ENCODE measurements around the gene FRMD3. TPM values are rescaled to one million over a fixed set of nuclear protein-coding genes. Genes with fewer than 3 reads are reported as not detected.
A peak's percentile ranks its signal among the peaks of the same experiment; 100 is the strongest.

The FRMD3 gene
- polyA plus RNA-seq, 1 donor: 15.4 TPM

- DNase-seq: no peak
Observed at GRCh38 chr9:83327750-83328622, 210.2 kb downstream of the FRMD3 start.

DNA sequence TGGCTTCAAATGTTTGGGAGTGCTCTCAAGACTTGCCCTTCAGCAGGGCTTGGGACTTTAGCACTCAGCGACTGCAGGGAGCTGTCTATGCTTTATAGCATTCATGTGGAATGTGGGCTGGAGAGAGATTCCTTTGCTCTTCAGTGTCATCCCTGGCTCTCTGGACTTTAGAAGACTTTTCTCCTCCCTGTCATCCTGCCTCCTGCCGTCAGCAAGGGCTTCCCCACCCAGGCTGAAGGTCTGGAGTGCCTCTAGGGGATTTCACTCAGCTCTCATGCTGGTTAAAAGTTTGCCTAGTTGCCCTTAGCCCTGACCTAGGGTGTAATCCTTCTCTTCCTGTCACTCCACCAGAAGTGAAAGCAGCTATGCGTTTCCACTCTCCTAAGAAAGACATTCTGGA lies 210.9 kb downstream of the FRMD3 start:
- DNase-seq: no peak

GRCh38 chr9:83323148-83323547 lies 215.1 kb downstream of the FRMD3 start:
- DNase-seq: no peak

DNA sequence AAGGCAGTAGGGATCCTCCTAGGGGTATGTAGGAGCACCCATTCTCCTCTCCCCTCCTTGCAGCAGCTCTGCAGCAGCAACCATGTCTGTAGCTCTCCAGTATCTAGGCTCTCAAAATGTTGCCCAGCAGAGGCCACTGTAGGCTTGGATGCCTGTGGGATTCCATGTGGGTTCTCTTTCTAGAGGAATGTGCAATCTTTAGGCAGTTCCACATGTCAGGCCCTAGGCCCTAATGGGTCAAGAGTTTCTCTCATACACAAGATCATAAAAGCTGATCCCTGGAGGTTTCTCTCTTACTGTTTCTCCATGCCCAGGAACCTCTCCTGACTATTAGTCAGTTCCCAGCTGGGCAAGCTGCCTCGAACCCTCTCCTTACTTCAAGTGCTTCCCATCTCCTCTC lies 215.8 kb downstream of the FRMD3 start:
- DNase-seq: no peak

DNA sequence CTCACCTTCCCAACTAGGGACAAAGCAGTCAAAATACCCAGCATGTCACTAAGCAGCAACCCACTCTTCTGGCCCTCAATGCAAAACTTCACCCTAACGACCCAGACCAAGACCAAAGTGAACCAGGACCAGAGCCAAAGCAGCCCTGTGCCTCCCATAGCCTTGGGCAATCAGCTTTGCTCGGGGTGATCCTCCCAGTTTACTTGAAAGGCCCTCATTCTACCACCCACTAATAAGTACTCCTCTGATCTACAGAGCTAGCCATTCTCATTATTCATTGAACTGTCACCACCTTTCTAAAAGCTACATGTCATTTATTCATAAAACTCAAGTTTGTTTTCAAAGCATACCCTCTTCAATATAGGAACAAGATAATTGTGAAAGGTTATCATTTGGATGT lies 221.0 kb downstream of the FRMD3 start:
- no peak for DNase-seq

DNA sequence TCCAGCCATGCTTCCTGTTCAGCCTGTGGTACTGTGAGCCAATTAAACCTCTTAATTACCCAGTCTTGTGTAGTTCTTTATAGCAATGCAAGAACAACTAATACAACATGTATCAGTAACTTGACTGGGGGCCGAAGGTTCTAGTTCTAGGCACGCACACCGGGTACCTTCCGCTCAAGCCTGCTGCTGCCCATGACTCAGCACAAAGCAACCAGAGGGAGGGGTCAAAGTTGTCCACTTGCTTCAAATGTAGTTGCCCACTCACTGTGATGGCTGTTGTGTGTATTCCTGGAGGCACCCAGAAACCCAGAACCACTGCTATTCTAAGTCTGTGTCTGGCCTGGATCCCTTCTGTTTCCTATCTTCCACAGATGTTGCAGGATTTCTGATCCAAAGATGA lies 222.6 kb downstream of the FRMD3 start:
- no peak for DNase-seq

DNA sequence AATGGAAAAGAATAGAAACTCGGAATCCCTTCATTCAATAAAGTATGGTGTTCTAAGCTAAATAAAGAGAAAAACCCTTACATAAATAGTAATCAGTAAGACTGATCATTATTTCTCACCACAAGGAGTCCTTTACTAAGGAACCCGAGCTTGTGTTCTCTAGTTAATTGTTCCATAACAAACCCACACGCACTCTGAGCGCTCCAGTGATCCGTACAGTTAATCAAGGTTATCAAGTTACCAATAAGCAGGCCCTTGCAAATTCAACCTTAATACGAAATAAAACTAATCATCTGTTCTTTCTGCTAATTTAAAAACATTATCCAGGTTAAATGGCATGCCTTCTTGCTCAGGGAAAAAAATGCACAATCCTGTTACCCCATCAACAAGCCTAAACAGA lies 224.4 kb downstream of the FRMD3 start:
- no peak for DNase-seq

DNA sequence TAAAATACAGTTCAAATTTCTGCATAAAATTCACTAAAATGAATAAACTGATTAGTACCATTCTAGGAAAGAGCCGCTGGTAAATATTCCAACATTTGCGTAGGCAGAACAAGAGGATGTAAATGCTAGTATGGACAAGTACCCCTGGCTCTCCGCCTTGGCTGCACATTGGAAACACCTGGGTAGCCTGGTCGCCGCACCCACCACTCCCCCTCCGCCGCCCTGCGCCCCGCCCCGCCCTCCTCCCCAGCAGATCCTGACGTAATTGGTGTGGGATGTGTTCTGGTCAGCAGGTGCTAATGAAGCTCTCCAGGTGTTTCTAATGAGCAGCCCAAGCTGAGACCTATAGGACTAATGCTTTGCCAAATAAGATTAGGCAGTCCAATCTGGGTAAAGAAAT lies 225.7 kb downstream of the FRMD3 start:
- DNase-seq: no peak

DNA sequence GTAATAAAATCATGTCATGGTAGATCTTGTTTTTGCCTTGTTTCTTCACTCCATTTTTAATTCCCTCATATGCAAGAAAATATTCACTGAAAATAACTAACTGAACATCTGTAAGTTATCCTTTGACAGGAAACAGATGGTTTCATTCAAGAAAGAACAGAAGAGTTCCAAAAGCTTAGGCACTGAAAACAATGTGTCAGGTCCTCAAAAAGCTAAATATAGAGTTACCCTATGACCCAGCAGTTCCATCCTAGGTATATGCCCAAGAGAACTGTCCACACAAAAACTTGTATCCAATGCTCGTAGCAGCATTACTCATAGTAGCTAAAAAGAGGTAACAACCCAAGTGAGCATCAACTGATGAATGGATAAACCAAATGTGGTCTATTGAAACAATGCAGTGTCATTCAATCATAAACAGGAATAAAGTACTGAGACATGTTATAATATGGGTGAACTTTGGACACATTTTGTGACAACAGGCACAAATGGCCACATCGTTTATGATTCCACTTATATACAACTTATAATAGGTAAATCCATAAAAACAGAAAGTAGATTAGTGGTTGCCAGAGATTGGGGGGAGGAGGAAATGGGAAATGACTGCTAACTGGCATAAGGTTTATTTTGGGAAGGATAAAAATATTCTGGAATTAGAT lies 231.0 kb downstream of the FRMD3 start:
- DNase-seq: peak; percentile 21

- peak; percentile 87 for DNase-seq
Observed at GRCh38 chr9:83304686-83305085, 233.5 kb downstream of the FRMD3 start.

DNA sequence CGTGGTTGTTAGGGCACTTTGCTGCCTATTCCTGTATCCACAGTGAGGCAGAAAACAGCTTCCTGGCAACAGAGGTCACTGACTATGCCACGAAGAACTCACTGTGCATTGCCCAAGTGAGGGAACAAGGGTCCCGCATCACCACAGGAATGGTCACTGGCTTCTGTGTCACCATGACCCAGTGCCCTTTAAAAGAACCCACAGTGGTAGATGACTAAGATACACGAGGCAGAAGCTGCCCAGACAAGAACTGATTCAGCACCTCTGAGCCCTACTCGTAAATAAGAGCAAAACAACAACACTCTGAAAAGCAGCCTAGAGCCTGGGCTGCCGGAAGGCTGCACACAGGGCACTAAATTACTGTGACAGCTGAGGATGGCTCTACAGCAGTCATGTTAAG lies 238.6 kb downstream of the FRMD3 start:
- no peak for DNase-seq

GRCh38 chr9:83299094-83299493 lies 239.1 kb downstream of the FRMD3 start:
- DNase-seq: no peak

DNA sequence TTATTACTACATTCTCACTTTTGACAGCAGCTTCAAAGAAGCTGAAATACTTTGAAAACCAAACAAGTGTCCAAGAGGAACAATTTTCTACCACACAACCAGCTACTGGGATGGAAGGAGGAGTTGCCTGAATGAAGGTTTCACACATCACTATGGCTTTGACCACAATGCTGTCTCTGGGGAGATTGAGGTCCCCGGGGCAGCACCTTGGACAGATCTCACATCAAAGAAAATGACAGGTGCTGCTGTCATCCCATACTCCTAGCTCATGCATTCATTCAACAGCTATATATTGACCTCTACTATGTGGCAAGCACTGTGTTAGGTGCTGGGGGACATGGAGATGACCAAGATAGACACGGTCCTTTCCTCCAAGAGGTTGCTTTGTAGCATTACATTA lies 242.1 kb downstream of the FRMD3 start:
- no peak for DNase-seq

DNA sequence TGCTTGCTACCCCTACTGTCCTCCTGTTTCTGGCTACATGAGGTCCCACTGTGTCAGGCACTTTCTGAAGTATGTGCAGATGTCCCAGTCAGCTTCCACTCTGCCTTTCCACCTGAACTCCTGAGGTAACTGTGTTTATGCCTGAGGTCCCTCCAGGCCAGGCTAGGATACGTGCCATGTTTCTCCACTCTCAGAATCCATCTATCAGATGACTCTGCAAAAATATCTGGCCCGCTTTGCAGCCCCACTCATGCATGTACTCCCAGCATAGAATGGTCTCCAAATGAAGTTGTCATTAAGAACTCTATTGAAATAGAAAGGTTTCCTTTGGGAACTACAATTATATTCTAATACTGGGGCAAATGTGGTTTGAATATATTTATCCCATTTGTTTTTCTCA lies 243.4 kb downstream of the FRMD3 start:
- DNase-seq: no peak

- no peak for DNase-seq
Observed at GRCh38 chr9:83291196-83291595, 247.0 kb downstream of the FRMD3 start.

DNA sequence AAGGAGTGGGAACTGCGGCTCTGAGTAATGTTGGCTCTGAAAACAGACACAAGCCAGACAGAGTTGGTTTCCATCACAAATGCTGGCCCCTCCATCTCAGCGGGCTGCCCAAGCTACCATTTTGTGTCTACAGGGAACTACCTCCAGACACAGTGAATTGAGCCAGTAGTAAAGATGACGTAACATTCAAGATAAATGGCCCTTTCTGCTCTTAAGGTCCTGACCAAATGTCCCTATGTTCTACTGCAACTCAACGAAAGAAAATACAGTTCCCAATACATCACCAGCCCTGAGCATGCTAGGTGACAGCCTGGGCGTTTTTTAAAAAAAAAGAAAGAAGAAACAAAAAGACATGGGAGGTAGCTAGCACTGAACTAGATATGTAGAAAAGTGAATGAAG lies 247.5 kb downstream of the FRMD3 start:
- no peak for DNase-seq

- DNase-seq: no peak
Observed at GRCh38 chr9:83287021-83287420, 251.2 kb downstream of the FRMD3 start.

GRCh38 chr9:83285445-83286225 lies 252.6 kb downstream of the FRMD3 start:
- no peak for DNase-seq

DNA sequence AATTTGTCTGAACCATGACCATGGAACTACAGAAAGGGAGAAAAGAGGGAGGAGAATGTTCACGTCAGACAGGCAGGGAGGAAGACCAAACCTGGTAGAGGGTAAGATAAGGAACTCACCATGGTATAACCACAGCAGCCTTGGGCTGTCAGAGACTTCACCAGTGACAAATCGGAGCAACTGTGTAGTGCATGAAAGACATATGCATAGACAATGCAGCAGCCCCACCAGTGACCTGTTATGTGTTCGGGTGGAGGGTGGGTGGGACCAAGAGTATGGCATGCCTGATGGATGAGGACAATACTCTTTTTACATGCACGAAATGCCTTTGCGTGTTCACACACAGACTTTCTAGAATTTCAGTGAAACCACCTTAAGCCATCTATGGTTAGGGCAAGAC lies 253.5 kb downstream of the FRMD3 start:
- no peak for DNase-seq

- no peak for DNase-seq
Observed at GRCh38 chr9:83283528-83283927, 254.7 kb downstream of the FRMD3 start.

DNA sequence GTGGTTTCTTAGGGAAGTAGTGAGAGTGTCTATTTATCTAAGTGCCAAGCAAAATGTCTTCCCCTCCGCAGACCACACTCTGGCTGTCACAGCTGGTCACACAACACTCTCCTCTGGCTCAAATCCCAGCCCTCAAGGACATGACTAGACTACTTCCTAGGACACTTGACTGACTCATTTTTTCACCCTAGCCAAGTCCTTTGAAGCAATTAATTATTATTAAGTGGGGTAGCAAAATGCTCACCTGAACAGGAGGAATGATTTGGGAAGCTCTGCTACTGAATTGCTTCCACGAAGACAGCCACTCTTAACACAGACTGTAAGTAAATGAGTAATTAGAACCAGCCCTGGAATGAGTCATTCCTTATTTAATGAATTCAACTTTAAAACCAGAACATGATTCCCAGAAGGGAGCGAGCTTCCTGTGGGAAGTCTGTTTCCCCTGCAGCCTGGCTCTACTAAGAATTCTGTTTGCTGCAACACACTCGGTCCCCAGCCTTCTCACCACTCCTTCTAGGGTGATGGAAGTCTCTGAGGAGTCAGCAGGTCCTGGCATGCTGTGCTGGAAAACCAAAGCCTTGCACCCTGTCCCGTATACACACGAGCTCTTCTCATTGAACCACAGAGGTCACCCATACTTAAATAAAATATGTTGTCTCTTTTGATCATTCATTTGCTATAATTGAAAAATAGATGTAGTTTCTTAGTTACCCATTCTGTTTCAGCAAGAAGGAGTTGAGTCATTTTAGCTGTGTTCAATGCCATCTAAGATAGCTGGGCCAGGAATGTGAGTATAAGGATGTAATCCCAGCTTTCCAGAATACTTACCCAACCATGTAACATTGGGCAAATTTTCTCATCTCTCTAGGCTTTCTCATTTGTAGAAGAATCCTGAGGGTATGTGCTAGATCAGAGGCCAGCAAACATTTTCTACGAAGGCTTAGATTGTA lies 256.6 kb downstream of the FRMD3 start:
- no peak for DNase-seq

DNA sequence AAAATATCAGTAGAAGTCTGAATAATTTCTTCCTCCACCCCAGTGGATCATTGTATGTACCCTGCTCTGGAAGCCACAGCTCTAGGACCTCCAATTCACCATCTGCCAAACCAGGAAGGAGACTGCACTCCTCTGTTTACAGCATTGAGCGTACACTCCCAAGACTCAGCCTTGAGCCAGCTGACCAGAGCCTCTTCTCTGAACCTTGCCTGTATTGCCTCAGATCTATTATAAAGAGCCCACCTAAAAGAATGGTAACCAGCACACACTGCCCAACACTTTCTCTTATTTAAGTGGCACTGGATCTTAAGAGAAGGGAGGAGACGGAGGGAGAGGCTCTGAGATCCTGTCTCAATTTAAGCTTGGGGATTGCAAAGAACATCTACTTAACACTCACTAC lies 257.4 kb downstream of the FRMD3 start:
- DNase-seq: no peak
